Measurements from ENCODE around the gene DGCR8.

- TF ChIP-seq RNF2 (IDR thresholded peaks at IDR 0.05; ENCODE audit: borderline replicate concordance, low read depth) (no peak), CTCF (IDR thresholded peaks at IDR 0.05) (no peak), POLR2A (IDR thresholded peaks at IDR 0.05; ENCODE audit: low read length) (no peak), CBX8 (IDR thresholded peaks at IDR 0.05) (no peak)
Measured at GRCh38 chr22:20118300-20119020, 38.4 kb downstream of the DGCR8 start.

All from A549 (cell line).